ENCODE data around the gene GRM7. TPM values are rescaled to one million over a fixed set of nuclear protein-coding genes. Genes with fewer than 3 reads are reported as not detected.
"Not testable (repeated sequence)": the region's sequence is repeated elsewhere in the genome, so short reads cannot be mapped to it uniquely, and the experiment has no call there.

Gene GRM7
- total RNA-seq, 1 donor from 2014 or later = not detected

GRCh38 chr3:6928064-6928463 is 67.1 kb downstream of the GRM7 start:
- TF ChIP-seq CTCF (IDR thresholded peaks at IDR 0.05; ENCODE audit: insufficient read depth, low read length, severe bottlenecking) = no peak
- Histone ChIP-seq H3K4me3 (ENCODE audit: low read depth, low read length) (no peak overlapping the region), H3K36me3 (ENCODE audit: control insufficient read depth, insufficient read depth, low read length) (no peaks in the 10 kb centered on the region), H3K27me3 (ENCODE audit: control insufficient read depth, insufficient read depth, low read length) (no peaks in the 10 kb centered on the region)
- FAIRE-seq (no peak), DNase-seq (ENCODE audit: low read depth) (peak; percentile 90)

- no peak for TF ChIP-seq CTCF (IDR thresholded peaks at IDR 0.05; ENCODE audit: insufficient read depth, low read length, severe bottlenecking)
- no peak for FAIRE-seq
- no peak for DNase-seq (ENCODE audit: low read depth)
- no peak overlapping the region for H3K4me3 ChIP-seq (ENCODE audit: low read depth, low read length)
- no peaks in the 10 kb centered on the region for H3K36me3 ChIP-seq (ENCODE audit: control insufficient read depth, insufficient read depth, low read length)
- H3K27me3 ChIP-seq (ENCODE audit: control insufficient read depth, insufficient read depth, low read length) = no peaks in the 10 kb centered on the region
Observed at GRCh38 chr3:6929918-6930317, 69.0 kb downstream of the GRM7 start.

GRCh38 chr3:6935418-6935817 is 74.5 kb downstream of the GRM7 start:
- not testable (repeated sequence) for DNase-seq (ENCODE audit: low read depth); H3K36me3 ChIP-seq (ENCODE audit: control insufficient read depth, insufficient read depth, low read length); H3K27me3 ChIP-seq (ENCODE audit: control insufficient read depth, insufficient read depth, low read length); FAIRE-seq; H3K4me3 ChIP-seq (ENCODE audit: low read depth, low read length)

- FAIRE-seq (no peak), DNase-seq (ENCODE audit: low read depth) (no peak)
- no peak for TF ChIP-seq CTCF (IDR thresholded peaks at IDR 0.05; ENCODE audit: insufficient read depth, low read length, severe bottlenecking)
- H3K27me3 ChIP-seq (ENCODE audit: control insufficient read depth, insufficient read depth, low read length) = no peaks in the 10 kb centered on the region
- no peak overlapping the region for H3K4me3 ChIP-seq (ENCODE audit: low read depth, low read length)
- no peaks in the 10 kb centered on the region for H3K36me3 ChIP-seq (ENCODE audit: control insufficient read depth, insufficient read depth, low read length)
Observed at GRCh38 chr3:6935970-6936369, 75.1 kb downstream of the GRM7 start.

- Histone ChIP-seq H3K4me3 (ENCODE audit: low read depth, low read length) (no peak overlapping the region), H3K27me3 (ENCODE audit: control insufficient read depth, insufficient read depth, low read length) (no peaks in the 10 kb centered on the region), H3K36me3 (ENCODE audit: control insufficient read depth, insufficient read depth, low read length) (no peaks in the 10 kb centered on the region)
- FAIRE-seq = no peak
- DNase-seq (ENCODE audit: low read depth) = no peak
- no peak for TF ChIP-seq CTCF (IDR thresholded peaks at IDR 0.05; ENCODE audit: insufficient read depth, low read length, severe bottlenecking)
Observed at GRCh38 chr3:6962801-6963200, 101.9 kb downstream of the GRM7 start.

GRCh38 chr3:6965881-6966280 is 105.0 kb downstream of the GRM7 start:
- H3K27me3 ChIP-seq (ENCODE audit: control insufficient read depth, insufficient read depth, low read length) = no peaks in the 10 kb centered on the region

More at GRCh38 chr3:6965881-6966280, 105.0 kb downstream of the GRM7 start:
- no peak for TF ChIP-seq CTCF (IDR thresholded peaks at IDR 0.05; ENCODE audit: insufficient read depth, low read length, severe bottlenecking)
- no peak overlapping the region for H3K4me3 ChIP-seq (ENCODE audit: low read depth, low read length)
- FAIRE-seq = no peak
- no peak for DNase-seq (ENCODE audit: low read depth)
- H3K36me3 ChIP-seq (ENCODE audit: control insufficient read depth, insufficient read depth, low read length) = no peaks in the 10 kb centered on the region

All from bronchial epithelial cell (primary cell).